Mucosa of descending colon (tissue), 3 donors: ENCODE results near the gene RBM19. TPM values are rescaled to one million over a fixed set of nuclear protein-coding genes. Genes with fewer than 3 reads are reported as not detected.
"Not testable (repeated sequence)": the region's sequence is repeated elsewhere in the genome, so short reads cannot be mapped to it uniquely, and the experiment has no call there.

ENCODE experiments used
- ATAC-seq: fragments of 200-7000 bp; cut with Tn5 transposase; one replicate; pipeline ENCODE4 v1.9.1; 2020; ENCODE audit warnings: mild to moderate bottlenecking, moderate library complexity
- DNase-seq, 3 donors: peaks; one replicate each; pipeline ENCODE4 v3.0.0-alpha.2; 2020
- H3K36me3 ChIP-seq: fragments of 200-600 bp; one replicate; pipeline ENCODE4 v1.8.0; 2021; ENCODE audit warnings: low read depth, mild to moderate bottlenecking
- H3K4me1 ChIP-seq: fragments of 200-600 bp; one replicate; pipeline ENCODE4 v1.8.0; 2021; ENCODE audit warnings: low read depth, mild to moderate bottlenecking
- H3K4me3 ChIP-seq: fragments of 200-600 bp; one replicate; pipeline ENCODE4 v1.8.0; 2021; ENCODE audit warnings: mild to moderate bottlenecking
- H3K9me3 ChIP-seq: fragments of 200-600 bp; one replicate; pipeline ENCODE4 v1.8.0; 2021; ENCODE audit warnings: mild to moderate bottlenecking
- intact Hi-C, 2 donors: fragments of 100-400 bp; cut with DNase I in 1 of 2; cut with micrococcal nuclease in 1 of 2; formaldehyde crosslinking; loops; one replicate each; pipeline versions ENCODE4 v1.11.0 to v1.11.1; 2022; cut with DNase I, micrococcal nuclease
- total RNA-seq, 3 donors: library from RNA; stranded (reverse); fragmentation: NEBNext Ultra II Directional in 2 of 3; extraction: Animal tissue kit (Norgen Biotek cat#: 25700) in 2 of 3; gene quantifications; one replicate each; pipeline versions ENCODE4 v1.2.1 to v1.2.4, GENCODE V29; 2021 to 2023
- TF ChIP-seq, protein P1 (sequence below): fragments of 200-600 bp; IDR thresholded peaks from one replicate; pipeline ENCODE4 v1.8.0; 2022; ENCODE audit warnings: antibody characterized with exemption, mild to moderate bottlenecking
- donor health status: DM: no; HTN: no; CAD: no; lungs with moderate emphysema.
- donor health status: DM: no; HTN: no; CAD: no.
- donor health status: DM: no; HTN: yes; CAD: no.

RBM19 gene
- total RNA-seq, 3 donors from 2014 or later: 22.5 to 38.4 (median 32.9) TPM

GRCh38 chr12:113997365-113997764 is 31.2 kb upstream of the RBM19 start:
- no peak for ATAC-seq
- Histone ChIP-seq H3K4me1 (no peaks in the 10 kb centered on the region), H3K36me3 (no peaks in the 10 kb centered on the region), H3K4me3 (no peak overlapping the region), H3K9me3 (no peaks in the 10 kb centered on the region)
- TF ChIP-seq, protein P1, sequence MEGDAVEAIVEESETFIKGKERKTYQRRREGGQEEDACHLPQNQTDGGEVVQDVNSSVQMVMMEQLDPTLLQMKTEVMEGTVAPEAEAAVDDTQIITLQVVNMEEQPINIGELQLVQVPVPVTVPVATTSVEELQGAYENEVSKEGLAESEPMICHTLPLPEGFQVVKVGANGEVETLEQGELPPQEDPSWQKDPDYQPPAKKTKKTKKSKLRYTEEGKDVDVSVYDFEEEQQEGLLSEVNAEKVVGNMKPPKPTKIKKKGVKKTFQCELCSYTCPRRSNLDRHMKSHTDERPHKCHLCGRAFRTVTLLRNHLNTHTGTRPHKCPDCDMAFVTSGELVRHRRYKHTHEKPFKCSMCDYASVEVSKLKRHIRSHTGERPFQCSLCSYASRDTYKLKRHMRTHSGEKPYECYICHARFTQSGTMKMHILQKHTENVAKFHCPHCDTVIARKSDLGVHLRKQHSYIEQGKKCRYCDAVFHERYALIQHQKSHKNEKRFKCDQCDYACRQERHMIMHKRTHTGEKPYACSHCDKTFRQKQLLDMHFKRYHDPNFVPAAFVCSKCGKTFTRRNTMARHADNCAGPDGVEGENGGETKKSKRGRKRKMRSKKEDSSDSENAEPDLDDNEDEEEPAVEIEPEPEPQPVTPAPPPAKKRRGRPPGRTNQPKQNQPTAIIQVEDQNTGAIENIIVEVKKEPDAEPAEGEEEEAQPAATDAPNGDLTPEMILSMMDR: no peak
- no peak for DNase-seq
- intact Hi-C loops: no loop called here

DNA sequence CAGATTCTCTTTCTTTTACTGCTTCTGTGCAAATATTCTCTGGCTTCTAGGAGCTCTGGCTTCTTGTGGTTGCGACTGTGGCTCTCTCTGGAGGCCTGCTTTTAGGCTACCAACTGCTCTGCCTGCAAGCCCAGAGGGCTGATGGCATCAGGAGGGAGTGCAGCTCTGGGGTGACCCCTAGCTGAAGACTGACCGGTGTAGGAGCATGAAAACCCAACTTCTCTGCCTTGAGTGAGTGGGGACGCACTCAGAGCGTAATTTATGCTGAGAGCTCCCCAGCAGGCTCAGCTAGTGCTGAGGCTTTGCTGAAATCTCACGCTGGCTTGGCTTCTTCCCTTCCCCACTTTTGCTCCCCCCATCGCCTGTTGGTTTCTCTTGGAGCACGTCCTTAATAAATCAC is 29.9 kb upstream of the RBM19 start:
- Histone ChIP-seq H3K36me3 (no peaks in the 10 kb centered on the region), H3K9me3 (no peaks in the 10 kb centered on the region), H3K4me1 (no peaks in the 10 kb centered on the region), H3K4me3 (no peak overlapping the region)
- DNase-seq (no peak), ATAC-seq (no peak)
- TF ChIP-seq, protein P1: no peak
- intact Hi-C loops: no loop called here

DNA sequence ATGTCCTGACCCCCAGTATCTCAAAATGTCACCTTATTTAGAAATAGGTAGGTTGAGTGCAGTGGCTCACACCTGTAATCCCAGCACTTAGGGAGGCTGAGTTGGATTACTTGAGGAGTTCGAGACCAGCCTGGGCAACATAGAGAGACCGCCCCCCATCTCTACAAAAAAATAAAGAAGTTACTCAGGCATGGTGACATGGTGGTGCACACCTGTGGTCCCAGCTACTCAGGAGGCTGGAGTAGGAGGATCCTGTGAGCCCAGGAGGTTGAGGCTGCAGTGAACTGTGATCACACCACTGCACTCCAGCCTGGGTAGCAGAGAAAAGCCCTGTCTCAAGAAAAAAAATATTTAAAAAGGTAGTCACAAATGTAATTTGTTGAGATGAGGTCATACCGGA is 27.9 kb upstream of the RBM19 start:
- intact Hi-C loops: no loop called here
- Histone ChIP-seq H3K9me3 (no peaks in the 10 kb centered on the region), H3K36me3 (no peaks in the 10 kb centered on the region), H3K4me3 (no peak overlapping the region), H3K4me1 (no peaks in the 10 kb centered on the region)
- no peak for ATAC-seq
- TF ChIP-seq, protein P1: no peak
- no peak for DNase-seq

- intact Hi-C loops, H3K36me3 ChIP-seq, DNase-seq, H3K4me3 ChIP-seq, ATAC-seq, H3K4me1 ChIP-seq, H3K9me3 ChIP-seq: not testable (repeated sequence)
Observed at GRCh38 chr12:113992751-113993150, 26.6 kb upstream of the RBM19 start.

DNA sequence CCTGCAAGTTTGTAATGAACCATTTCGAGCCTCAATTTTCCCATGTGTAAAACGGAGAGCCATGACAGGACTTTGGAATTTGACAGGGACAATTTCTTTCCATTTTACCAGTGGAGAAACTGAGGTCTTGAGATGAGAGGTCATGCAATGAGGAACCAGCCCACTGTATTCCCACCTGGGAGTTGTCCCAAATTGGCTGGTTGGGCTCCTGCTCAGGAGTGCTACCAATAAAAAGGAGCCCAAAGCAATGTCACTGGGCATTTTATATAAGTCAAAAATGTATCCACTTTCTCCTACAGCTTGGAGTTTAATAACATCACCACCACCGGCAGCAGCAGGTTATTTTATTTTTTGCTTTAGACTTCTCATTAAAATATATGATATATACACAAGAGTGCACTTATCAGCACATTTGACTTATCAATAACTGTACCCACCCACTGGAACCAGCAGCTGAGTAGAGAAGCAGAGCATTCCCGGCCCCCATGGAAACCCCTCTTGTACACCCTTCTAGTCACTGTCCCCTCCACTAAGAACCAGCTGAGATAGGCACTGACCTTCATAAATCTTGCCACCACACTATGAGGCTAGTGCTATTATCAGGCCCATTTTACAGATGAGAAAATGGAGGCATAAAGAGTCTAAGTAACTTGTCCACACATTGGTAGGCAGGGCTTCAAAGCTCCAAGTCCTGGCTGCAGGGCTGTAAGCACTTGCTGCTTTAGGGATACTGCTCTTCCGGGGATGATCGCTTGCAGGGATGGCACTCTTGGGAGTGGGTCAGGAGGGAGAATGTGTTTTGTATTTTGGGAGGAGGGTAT is 25.3 kb upstream of the RBM19 start:
- intact Hi-C loops: no loop called here
- no peaks in the 10 kb centered on the region for H3K36me3 ChIP-seq
- H3K9me3 ChIP-seq: no peaks in the 10 kb centered on the region
- no peaks in the 10 kb centered on the region for H3K4me1 ChIP-seq
- ATAC-seq (no peak), DNase-seq (no peak)
- TF ChIP-seq, protein P1: no peak
- H3K4me3 ChIP-seq: no peak overlapping the region

DNA sequence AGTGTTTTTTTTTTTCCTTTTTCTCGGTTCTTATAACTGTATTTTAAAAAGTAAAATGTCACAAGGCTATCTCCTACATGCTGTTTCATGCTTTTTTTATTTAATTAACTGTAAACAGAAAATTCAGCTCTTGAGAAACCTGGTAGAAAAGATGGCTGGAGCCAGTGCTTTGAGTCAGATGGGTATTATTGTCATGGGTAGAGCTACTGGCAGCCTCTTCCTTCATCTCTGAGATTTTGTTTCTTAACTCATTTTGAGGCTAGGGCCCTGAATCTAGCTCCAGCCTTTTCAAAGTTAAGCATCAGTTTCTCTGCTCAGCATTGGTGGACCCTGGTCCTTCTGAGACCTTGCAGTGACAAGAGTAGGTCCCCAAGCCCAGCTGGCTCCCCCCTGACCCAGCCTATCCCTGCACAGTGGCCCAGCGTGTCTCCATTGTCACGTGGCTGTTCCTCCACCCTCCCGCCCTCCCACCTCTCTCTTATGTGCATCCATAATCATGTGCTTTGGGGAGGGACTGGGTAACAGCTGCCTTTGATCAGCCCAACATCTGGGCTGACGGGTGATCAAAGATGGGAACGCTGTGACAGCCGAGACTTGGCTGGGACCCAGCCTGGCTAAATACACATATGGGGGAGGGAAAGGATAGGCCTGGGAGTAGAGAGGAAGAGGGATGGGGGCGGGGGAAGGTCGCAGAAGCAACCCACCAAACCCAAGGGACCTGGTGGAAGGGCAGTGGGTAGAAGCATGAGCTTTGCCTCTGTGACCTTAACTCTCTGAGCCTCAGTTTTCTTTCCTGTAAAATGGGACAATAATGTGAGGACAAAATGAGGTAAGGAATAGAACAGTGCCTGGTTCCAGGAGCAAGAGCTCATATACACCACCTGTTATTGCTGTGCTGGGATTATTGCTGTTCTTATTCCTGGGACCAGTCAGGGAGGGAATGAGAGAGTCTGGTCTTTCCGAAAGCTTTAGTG is 24.4 kb upstream of the RBM19 start:
- TF ChIP-seq, protein P1: no peak
- ATAC-seq (no peak), DNase-seq (no peak)
- Histone ChIP-seq H3K4me3 (no peak overlapping the region), H3K9me3 (no peaks in the 10 kb centered on the region), H3K36me3 (no peaks in the 10 kb centered on the region), H3K4me1 (no peaks in the 10 kb centered on the region)
- intact Hi-C loops: no loop called here
